Measurements from ENCODE around the gene SEC23A. TPM values are rescaled to one million over a fixed set of nuclear protein-coding genes. Genes with fewer than 3 reads are reported as not detected.
A peak's percentile ranks its signal among the peaks of the same experiment; 100 is the strongest.

Gene SEC23A
- total and polyA plus RNA-seq, 2 of the 13 experiments (the other 11 are each of a cell fraction or from before 2014, with no cell fraction given): 403 to 887 TPM

GRCh38 chr14:39023939-39024871, 78.8 kb downstream of the SEC23A start (continued):
- TF ChIP-seq REST (IDR thresholded peaks at IDR 0.05; ENCODE audit: borderline replicate concordance in 1 of 2, low read depth in 1 of 2, low read length in 2 of 2) (peak in 1 of 2 experiments; percentile 68; a peak in 2 of 4 replicates), ZSCAN20 (CRISPR knock-in tag; IDR thresholded peaks at IDR 0.05; ENCODE audit: borderline replicate concordance) (0 out of 2 replicates have a peak, but pooled peaks have one; percentile 40), EZH2 (conservative IDR thresholded peaks at IDR 0.05; ENCODE audit: low read depth, low read length) (no peak), ZNF431 (CRISPR knock-in tag; IDR thresholded peaks at IDR 0.05; ENCODE audit: borderline replicate concordance, low read depth) (no peak; the same call in 1 of the 2 replicates), ZNF253 (CRISPR knock-in tag; IDR thresholded peaks at IDR 0.05; ENCODE audit: borderline replicate concordance) (no peak), ZNF510 (CRISPR knock-in tag; IDR thresholded peaks at IDR 0.05; ENCODE audit: low read depth) (peak; percentile 89; the same call in 1 of the 2 replicates), AGO2 (optimal IDR thresholded peaks at IDR 0.05; ENCODE audit: low read depth, low read length) (no peak), GFI1 (CRISPR knock-in tag; IDR thresholded peaks at IDR 0.05; ENCODE audit: borderline replicate concordance) (peak; percentile 92; the same call in 1 of the 2 replicates), TSC22D2 (CRISPR knock-in tag; IDR thresholded peaks at IDR 0.05; ENCODE audit: borderline replicate concordance) (no peak), PHF8 (CRISPR knock-in tag; IDR thresholded peaks at IDR 0.05) (no peak), ZNF337 (CRISPR knock-in tag; IDR thresholded peaks at IDR 0.05; ENCODE audit: borderline replicate concordance, low read depth) (peak; percentile 40; the same call in 1 of the 2 replicates), HMGXB3 (CRISPR knock-in tag; IDR thresholded peaks at IDR 0.05; ENCODE audit: borderline replicate concordance) (peak; percentile 79), ZBTB14 (CRISPR knock-in tag; IDR thresholded peaks at IDR 0.05) (no peak), ZNF678 (CRISPR knock-in tag; IDR thresholded peaks at IDR 0.05) (no peak; the same call in 1 of the 2 replicates), ZNF138 (CRISPR knock-in tag; IDR thresholded peaks at IDR 0.05; ENCODE audit: low read depth) (no peak), PHF20 (CRISPR knock-in tag; IDR thresholded peaks at IDR 0.05) (no peak), SMAD1 (CRISPR knock-in tag; IDR thresholded peaks at IDR 0.05; ENCODE audit: borderline replicate concordance, low read depth) (no peak), ZNF234 (CRISPR knock-in tag; conservative IDR thresholded peaks at IDR 0.05) (0 out of 2 replicates have a peak, but pooled peaks have one; percentile 12)
